Measurements from ENCODE around the gene MAP3K4.

MAP3K4 gene, protein sequence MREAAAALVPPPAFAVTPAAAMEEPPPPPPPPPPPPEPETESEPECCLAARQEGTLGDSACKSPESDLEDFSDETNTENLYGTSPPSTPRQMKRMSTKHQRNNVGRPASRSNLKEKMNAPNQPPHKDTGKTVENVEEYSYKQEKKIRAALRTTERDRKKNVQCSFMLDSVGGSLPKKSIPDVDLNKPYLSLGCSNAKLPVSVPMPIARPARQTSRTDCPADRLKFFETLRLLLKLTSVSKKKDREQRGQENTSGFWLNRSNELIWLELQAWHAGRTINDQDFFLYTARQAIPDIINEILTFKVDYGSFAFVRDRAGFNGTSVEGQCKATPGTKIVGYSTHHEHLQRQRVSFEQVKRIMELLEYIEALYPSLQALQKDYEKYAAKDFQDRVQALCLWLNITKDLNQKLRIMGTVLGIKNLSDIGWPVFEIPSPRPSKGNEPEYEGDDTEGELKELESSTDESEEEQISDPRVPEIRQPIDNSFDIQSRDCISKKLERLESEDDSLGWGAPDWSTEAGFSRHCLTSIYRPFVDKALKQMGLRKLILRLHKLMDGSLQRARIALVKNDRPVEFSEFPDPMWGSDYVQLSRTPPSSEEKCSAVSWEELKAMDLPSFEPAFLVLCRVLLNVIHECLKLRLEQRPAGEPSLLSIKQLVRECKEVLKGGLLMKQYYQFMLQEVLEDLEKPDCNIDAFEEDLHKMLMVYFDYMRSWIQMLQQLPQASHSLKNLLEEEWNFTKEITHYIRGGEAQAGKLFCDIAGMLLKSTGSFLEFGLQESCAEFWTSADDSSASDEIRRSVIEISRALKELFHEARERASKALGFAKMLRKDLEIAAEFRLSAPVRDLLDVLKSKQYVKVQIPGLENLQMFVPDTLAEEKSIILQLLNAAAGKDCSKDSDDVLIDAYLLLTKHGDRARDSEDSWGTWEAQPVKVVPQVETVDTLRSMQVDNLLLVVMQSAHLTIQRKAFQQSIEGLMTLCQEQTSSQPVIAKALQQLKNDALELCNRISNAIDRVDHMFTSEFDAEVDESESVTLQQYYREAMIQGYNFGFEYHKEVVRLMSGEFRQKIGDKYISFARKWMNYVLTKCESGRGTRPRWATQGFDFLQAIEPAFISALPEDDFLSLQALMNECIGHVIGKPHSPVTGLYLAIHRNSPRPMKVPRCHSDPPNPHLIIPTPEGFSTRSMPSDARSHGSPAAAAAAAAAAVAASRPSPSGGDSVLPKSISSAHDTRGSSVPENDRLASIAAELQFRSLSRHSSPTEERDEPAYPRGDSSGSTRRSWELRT (N-terminal part only)

DNA sequence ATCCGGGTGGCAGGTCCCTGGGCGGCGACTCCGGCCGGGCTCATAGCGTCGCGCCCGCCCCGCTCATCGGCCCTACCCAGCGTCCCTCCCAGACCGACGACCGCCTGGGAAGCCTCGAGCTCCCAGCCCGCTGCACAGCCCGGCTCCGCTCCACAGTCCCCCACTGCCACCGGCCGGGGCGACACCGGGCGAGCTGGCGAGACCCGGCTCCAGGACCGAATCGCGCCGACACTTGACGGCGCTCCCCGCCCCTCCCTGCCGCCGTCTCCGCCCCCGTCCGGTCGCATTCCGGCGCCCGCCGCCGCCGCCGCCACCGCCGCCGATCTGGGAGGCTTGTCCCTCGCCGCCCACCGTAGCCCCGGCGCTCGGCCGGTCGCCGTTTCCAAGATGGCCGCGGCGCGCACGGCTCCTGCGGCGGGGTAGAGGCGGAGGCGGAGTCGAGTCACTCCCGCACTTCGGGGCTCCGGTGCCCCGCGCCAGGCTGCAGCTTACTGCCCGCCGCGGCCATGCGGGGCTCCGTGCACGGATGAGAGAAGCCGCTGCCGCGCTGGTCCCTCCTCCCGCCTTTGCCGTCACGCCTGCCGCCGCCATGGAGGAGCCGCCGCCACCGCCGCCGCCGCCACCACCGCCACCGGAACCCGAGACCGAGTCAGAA is at the start of gene MAP3K4:
Gene MAP3K4 (plus strand): TSS at position 364 of the 655 bp plus-strand sequence. CDS start 163 bp downstream, at position 527.
- peak; percentile 63 to 91 for DNase-seq

DNA sequence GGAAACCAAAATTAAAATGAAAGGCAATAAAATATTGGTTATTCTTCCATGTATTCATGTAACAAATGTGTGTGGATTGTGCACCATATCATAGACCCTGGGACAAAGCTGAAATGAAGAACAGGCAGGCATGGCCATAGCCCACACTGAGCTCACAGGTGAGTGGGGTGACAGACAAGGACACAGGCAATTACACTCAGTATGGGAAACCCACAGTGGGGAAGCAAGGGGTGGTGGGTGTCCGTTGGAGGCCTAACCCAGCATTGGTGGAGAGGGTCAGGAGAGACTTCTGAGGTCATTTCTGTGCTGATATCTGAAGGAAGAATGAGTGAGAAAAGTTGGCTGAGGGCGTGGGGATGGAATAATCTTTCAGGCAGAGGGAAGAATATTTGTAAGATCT is 47.6 kb upstream of the MAP3K4 start:
- DNase-seq, result no peak

DNA sequence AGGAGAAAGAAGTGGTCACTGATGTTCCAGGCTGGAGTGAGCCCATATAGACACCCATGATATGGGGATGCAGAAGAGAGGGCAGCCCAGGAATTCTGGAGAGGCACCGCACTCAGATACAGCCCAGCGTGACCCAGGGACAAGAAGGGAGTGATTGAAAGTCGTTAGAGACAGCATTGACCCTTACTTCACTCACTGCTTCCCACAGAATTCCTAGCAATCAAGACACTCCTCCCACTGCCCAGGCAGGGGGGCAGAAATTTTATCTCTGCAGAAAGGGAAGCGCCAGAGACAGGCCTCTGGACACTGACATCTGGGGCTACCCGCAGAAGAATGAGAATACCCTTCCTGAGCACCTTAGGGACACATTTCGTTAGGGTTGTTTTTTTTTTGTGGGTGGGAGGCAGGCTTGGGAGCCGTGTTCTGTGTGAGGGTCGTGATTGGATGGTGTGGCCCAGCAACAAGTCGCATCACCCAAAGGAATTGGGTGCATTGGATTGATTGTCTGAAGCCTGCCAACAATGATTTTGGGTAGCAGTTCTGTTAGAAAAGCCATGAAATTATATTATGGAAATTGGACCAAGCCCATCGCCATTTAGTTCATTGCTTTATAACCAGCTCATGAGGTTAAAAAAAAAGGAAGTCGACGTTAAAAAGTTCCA is 45.9 kb upstream of the MAP3K4 start:
- peak in 1 of 2 experiments; percentile 3 for DNase-seq

DNA sequence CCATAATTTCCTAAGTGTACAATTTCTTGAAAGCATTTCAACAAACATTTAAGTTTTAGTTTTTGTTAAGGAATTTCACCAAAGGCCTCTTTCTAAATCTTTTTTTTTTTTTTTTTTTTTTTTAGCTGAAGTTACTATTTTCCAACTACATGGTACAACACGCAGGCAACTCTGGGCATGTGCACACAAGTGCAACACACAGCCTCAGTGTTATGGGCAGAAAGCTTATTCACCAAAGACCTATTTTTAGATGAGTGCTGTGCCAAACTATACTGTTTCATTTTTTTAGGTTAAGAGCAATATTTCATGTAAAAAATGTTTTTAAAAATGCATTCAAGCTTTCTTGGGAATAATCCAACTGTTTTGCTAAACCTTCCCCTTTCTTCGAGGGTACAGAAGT is 42.0 kb upstream of the MAP3K4 start:
- no peak for DNase-seq

DNA sequence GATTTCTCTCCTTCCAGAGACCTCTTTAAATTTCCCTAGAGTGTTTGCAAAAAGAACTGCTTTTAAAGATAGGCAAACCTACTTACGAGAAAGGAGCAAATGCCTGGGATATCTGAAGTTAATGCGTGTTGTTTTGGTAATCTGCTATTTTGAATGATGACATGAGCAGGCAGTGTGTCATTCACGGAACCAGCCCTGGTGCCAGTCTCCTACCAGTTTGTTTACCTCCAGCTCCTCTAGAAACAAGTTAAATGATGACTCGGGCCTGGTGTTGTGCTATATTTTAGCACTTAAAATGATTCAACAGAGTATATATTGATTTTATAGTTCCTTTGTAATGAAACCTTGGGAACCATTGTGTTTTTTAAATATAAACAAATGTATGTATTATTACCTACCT is 41.1 kb upstream of the MAP3K4 start:
- DNase-seq, result no peak

DNA sequence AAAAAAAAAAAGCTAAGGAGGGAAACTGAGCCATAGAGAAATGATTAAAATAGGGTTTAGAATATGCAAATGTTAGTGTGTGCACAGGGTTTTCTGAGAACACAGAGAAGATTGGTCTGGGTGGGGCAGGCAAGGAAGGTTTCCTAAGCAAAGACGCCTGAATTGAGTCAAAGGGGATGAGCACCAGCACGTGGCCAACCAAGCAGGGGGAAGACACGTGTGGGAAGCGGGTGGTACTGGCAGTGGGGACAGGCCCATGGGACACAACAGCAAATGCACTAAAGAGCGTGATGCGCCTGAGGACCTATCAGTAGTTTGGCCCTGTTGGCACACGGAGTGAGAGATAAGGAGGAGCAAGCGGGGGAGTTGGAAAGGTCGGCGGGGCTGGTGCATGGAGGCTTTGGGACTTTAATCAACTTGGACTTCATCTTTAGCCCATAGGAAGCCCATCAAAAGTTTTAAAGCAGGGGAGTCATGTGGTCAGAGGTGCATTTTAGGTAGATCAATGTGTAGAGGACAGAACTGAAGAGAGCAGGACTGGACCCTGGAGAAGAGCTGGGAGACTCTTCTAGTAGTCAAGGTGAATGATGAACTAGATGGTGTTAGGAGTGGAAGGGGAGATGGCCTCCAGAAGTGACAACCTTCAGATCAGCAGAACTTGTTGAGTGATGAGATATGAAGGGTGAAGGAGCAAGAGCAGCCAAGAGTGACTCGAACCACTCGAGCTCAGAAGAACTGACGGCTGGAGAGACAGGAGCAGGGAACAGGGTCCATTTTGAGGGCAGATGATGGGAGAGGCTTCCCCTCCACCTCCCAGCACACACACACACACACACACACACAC is 40.2 kb upstream of the MAP3K4 start:
- no peak for DNase-seq

DNA sequence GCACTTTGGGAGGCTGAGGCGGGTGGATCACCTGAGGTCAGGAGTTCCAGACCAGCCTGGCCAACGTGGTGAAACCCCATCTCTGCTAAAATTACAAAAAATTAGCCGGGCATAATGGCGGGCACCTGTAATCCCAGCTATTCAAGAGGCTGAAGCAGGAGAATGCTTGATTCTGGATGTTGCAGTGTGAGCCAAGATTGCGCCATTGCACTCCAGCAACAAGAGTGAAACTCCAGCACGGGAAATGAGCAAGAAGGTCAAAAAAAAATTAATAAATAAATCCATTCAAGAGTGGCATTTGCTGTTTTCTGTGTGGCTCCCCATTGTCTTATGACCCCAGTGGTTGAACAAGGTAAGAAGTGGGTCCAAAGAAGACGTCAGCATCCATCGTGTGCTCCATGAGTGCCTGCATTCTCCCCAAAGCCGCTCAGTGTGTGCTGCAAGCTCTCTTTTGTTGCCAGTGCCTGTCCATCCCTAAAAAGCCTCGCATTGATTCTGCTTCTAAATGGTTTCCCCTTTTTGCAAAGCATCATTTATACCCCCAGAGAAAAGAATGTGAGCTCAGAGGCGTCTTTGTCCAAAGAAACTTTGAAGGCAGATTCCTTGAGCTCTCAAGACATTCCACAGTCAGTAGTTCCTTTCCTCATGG is 38.8 kb upstream of the MAP3K4 start:
- no peak for DNase-seq

DNA sequence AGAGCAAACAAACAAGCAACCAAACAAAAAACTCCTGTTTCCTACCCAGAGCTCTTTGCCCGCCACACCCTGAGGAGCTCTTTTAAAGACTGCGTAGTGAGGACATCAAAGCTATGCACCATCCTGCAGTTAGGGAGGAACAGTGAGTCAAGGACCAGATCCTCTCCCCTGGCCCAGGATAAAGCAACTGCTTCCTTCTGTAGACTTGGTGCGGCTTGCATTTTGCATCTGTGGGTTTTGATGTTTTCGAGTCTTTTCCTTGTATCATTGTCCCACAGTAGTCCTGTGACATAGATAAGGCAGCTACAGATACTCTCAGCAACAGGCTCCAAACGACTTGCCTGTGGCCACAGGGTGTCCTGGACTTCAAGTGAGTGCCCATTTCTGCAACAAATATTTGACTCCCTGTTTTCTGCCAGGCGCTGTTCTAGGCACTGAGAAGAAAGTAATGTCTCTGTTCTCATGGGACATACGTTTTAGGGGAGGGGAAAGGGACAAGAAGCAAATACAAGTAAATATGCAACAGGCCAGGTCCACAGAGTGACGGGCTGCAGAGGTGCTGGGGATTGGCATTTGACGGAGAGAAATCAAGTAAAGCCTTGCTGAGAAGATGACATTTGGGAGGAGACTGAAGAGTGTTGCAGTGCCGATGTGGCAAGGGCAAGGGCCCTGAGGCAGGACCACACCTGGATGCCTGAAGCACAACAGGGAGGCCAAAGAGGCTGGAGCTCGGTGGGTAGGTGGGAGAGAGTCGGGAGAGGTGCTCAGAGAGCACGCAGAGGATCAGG is 35.9 kb upstream of the MAP3K4 start:
- no peak for DNase-seq

DNA sequence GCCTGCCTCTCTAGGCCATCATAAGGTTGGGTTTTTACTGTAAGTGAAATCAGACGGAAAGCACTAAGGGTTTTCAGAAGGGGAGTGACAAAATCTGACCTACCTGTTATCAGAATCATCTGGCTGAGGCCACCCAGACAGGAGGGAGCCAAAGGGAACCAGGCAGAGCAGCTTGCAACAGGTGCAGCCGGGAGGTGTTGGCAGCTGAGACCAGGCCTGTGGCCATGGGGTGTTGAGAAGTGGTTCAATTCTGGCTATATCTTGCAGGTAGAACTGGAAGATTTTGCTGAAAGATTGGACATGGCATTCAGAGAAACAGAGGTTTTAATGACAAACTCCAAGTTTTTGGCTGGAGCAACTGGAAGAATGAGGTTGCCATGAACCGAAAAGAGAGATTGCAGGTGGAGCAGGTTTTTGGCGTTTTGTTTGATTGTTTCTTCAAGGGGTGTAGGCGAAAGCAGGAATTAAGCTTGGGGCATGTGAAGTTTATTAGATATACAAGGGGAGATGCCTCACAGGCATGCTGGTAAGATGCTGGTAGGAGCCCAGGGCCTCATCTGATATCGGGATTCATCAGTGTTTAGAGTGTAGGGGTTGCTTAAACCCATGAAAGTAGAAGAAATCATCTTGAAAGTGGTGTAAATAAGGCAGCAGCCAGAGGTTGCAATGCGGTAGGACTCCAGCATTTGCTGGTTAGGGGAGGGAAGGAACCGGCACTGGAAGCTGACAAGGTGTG is 35.1 kb upstream of the MAP3K4 start:
- DNase-seq, result no peak

DNA sequence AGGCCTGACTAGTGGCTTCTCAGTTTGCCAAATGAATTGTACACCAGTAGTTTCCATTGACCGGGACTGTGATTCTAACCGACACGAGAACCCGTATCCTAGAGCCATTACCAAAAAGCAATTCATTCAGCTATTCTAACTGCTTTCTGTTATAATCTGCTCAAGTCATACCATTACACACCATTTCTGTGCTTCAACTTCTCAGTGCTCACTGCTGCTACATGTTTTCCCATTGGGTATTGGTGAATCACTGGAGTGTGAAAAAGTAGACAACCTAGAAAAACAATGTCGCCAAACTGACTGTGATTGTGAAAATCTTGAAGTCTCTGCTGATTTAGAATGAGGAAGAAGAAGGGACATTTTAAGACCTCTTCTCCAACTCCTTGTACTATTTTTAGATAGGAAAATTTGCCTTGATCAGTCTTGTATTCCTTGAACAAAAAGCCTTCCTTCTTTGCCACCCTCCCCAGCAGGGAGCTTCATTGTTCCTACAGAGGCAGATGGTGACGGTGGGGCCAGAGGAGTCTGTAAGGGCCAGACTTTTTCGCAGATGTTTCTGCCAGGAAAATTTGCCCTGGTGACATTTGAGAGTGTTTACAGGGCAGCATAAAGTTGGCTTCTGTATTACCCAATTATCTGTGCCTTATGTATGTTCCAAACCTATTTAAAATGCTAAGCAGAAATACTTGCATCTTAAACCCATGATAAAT is 31.7 kb upstream of the MAP3K4 start:
- no peak for DNase-seq

DNA sequence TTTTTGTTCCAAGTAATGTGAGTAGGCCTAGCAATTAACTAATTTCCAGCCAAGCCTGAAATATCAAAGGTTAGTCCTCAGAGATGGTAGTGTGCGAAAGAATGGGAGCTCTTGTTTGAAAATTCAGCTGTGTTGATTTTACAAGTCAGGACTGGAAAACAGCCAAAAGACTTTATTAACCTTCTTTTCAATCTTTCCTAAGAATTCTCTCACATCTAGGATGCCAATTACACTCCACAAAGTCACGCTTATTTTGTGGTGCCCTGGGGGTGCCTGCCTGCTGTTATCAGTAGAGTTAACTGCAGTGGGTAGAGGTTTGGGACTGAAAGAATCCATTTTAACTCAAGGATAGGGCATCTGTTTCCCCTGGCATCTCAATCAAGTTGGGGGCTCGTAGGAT is 30.7 kb upstream of the MAP3K4 start:
- no peak for DNase-seq

DNA sequence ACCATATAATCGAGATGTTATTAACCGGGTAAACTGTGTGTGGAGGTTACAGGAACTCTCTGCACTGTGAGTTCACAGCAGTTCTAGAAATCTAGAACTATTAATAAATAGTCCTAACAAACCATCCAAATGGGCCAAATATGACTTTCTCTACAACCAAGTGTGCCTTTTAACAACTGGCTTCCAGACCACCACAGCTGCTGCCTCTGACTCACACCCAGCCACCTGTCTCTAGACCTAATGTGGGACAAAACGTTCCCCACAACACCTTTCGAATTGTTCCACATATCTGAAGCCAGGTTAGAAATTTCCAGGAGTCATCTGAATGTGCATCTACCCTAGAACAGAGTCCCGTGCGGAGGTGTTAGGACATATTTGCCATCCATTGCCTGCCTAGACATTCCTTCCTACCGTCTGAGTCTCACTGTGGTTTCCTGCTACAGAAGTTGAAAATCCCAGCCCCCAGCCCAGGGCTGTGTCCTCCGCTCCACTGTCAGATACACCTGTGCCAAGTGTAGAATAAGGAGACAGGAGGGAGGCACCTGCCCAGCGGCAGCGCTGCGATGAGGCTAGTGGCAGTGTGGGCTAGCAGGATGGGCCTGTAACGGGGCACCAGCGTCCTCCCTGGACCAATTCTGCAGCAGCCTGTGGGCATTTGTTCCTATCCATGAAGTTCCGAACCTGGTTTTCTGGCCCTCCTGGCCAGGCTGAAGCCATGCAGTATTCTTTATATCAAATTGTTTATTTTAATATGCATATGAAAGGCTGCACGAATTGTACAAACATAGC is 28.5 kb upstream of the MAP3K4 start:
- no peak for DNase-seq

DNA sequence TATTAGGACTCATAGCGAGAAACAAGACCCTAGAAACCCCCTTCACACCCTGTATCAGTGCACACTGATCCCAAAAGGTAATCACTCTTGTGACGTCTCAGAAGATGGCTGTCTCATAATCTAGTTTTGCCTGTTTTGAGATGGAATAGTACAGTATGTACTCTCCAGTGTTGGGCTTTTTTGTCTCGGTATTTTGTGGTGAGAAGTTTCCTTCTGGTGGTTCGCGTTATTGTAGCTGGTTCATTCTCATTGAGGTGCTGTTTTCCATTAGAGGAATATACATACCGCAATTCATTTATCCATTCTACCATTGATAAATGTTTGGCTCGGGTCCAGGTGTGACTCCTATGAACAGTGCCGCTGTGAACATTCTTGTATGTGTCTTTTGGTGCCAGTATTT is 27.9 kb upstream of the MAP3K4 start:
- DNase-seq, result no peak

DNA sequence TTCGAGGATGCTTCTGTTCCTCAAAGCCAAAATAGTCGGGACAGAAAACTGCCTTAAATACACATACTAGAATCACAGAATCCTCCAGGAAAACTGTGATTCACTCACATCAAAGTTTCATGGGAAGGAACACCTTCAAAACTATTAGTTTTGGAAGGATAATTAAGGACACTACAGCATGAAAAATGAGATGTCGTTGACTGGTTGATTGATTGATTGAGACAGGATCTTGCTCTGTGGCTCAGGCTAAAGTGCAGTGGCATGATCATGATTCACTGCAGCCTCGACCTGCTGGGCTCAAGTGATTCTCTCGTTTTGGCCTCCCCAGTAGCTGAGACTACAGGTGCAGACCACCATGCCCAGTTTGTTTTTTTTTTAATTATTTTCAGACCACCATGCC is 25.7 kb upstream of the MAP3K4 start:
- no peak for DNase-seq

DNA sequence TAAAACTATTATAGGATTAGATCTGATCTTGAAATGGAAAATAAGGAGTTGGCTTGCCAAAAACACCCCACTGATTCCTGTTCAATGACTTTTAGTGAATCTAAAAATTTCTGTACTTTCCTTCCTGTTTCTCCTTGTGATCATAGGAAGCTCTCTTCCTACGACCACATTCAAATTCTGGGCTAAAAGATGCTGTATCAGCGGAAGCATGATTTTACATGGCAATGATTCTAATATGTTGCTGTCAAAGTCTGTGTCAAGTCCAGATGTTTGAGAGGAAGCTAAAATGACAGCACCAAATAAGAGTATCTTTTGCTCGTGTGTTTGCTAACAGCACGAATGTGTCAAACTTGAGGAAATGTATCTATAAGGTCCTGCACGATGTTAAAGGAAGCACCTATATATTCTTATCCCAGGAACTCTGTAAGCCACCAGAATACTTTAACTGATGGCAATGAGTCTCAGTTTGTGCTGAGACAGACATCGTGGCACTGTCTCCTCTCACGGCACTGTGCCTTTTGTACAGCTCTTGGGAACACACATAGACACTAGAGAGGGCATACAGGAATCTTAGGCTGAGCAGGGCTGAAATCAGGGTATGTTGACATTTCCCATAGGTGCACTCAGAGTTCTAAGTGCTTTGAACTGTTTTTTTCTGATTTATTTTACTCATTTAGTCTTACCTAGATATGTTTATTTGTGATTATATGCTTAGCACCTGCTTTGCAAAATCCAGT is 24.9 kb upstream of the MAP3K4 start:
- no peak for DNase-seq

DNA sequence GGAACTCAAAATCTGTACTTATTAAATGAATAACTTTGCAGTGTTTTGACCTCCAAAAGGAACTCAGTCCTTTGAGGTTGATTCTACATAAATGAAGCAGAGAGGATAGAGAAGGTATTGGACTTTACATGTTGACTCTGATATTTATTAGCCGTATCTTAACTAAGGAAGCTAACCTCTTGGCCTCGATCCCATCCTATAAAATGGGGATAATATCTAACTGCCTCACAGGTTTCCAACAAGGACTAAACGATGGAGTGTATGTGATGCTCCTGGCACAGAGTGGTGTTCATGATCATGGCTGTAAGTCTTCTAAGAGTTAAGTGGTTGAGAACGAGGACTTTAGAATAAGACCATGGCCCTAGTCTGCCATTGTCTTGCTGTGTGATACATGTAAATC is 24.2 kb upstream of the MAP3K4 start:
- no peak for DNase-seq

DNA sequence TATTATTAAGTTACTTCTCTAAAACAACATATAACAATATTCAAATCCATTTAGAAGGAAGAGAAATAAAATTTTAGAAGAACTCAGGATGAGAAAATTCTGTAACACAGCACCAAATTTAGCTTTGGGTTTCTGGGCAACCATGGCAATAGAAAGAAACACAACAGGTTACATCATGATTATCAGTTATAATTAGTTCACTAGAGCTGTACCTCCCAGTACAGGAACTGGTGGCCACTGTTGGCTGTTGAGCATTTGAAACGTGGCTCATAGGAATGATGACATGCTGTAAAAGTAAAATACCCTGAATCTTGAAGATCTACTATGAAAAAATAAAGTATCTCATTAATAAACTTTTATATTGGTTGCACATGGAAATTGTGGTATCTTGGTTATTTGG is 23.7 kb upstream of the MAP3K4 start:
- no peak for DNase-seq

Data from NCI-H526 (cell line).